H1 (cell line): Measurements from ENCODE around the gene LRRK1. TPM values are rescaled to one million over a fixed set of nuclear protein-coding genes. Genes with fewer than 3 reads are reported as not detected.

Experiments used
- CTCF ChIA-PET: fragments of 300-600 bp; sonication (Branson Sonifier 250); formaldehyde crosslinking; loops from one replicate; lab custom pipeline; 2021; ENCODE audit not compliant: partially characterized antibody; lab: Charles Lee
- POLR2A ChIA-PET: fragments of 300-600 bp; sonication (Branson Sonifier 250); formaldehyde crosslinking; loops from one replicate; lab custom pipeline; 2021; ENCODE audit warnings: inconsistent platforms; ENCODE audit not compliant: partially characterized antibody; lab: Charles Lee
- DNase-seq, 2 experiments: peaks; one replicate each; pipeline versions ENCODE4 v3.0.0 to v3.0.0-alpha.2; 2010 to 2022; ENCODE audit warnings: low spot score in 2 of 2, low read depth in 1 of 2, mixed read lengths in 1 of 2
- FAIRE-seq: peaks from 2 replicates; lab custom pipeline; 2011; peaks lifted over from hg19 to GRCh38; lab: Jason Lieb, UNC
- H2AFZ ChIP-seq: 2 replicates; pipeline ENCODE4 v1.8.1; 2012; ENCODE audit warnings: low read length, inconsistent platforms
- H2AK5ac ChIP-seq: 2 replicates; pipeline ENCODE4 v1.6.1; 2013; ENCODE audit warnings: low read depth, low read length
- H2BK120ac ChIP-seq: replicated peaks from 2 replicates; pipeline ENCODE3; 2013; ENCODE audit warnings: low read depth, low read length, inconsistent platforms
- H2BK12ac ChIP-seq: 2 replicates; pipeline ENCODE4 v1.6.1; 2013; ENCODE audit warnings: low read depth, low read length
- H2BK15ac ChIP-seq: 2 replicates; pipeline ENCODE4 v1.6.1; 2013; ENCODE audit warnings: low read length
- H2BK20ac ChIP-seq: 2 replicates; pipeline ENCODE4 v1.6.1; 2013; ENCODE audit warnings: low read length
- H2BK5ac ChIP-seq: 2 replicates; pipeline ENCODE4 v1.6.1; 2013; ENCODE audit warnings: low read depth, low read length
- H3K14ac ChIP-seq: 2 replicates; pipeline ENCODE4 v1.6.1; 2013; ENCODE audit warnings: inconsistent platforms; ENCODE audit not compliant: insufficient read length
- H3K18ac ChIP-seq: 2 replicates; pipeline ENCODE4 v1.6.1; 2013; ENCODE audit warnings: low read length; ENCODE audit errors: extremely low read depth
- H3K23ac ChIP-seq: 2 replicates; pipeline ENCODE4 v1.6.1; 2013; ENCODE audit warnings: inconsistent platforms; ENCODE audit not compliant: insufficient read length
- H3K23me2 ChIP-seq: 2 replicates; pipeline ENCODE4 v1.6.1; 2013; ENCODE audit warnings: low read depth, low read length
- H3K27ac ChIP-seq: 2 replicates; pipeline ENCODE4 v1.6.1; 2011; ENCODE audit warnings: low read depth, low read length, inconsistent platforms
- H3K27me3 ChIP-seq, 4 experiments: replicated peaks in 1 of 4; 1 replicate in 1 of 4; 2 replicates in 3 of 4; pipeline versions ENCODE4 v1.6.1 to v1.8.1; 2011 to 2013; ENCODE audit warnings: low read length in 3 of 4, mild to moderate bottlenecking in 3 of 4, inconsistent platforms in 2 of 4, mixed read lengths in 2 of 4, moderate library complexity in 1 of 4; ENCODE audit not compliant: control insufficient read depth in 3 of 4, insufficient read depth in 3 of 4; ENCODE audit errors: extremely low read depth in 1 of 4
- H3K36me3 ChIP-seq, 4 experiments: 2 replicates each; pipeline versions ENCODE4 v1.6.1 to v1.8.1; 2011 to 2013; ENCODE audit warnings: mild to moderate bottlenecking in 4 of 4, low read length in 3 of 4, moderate library complexity in 2 of 4, control low read depth in 1 of 4, inconsistent platforms in 1 of 4; ENCODE audit not compliant: insufficient read depth in 4 of 4, control insufficient read depth in 2 of 4
- H3K4ac ChIP-seq: replicated peaks from 2 replicates; pipeline ENCODE3; 2013; ENCODE audit warnings: low read length, low read depth, mixed read lengths, inconsistent platforms; ENCODE audit not compliant: insufficient read length
- H3K4me1 ChIP-seq, 4 experiments: replicated peaks in 1 of 4; 1 replicate in 1 of 4; 2 replicates in 3 of 4; pipeline versions ENCODE4 v1.6.1 to v1.8.1; 2011 to 2013; ENCODE audit warnings: low read length in 3 of 4, inconsistent platforms in 2 of 4, mixed read lengths in 1 of 4; ENCODE audit not compliant: insufficient read depth in 4 of 4, control insufficient read depth in 3 of 4
- H3K4me2 ChIP-seq, 2 experiments: 2 replicates each; pipeline versions ENCODE4 v1.6.1 to v1.8.1; 2011 to 2013; ENCODE audit warnings: low read depth in 2 of 2, low read length in 2 of 2, control low read depth in 1 of 2, inconsistent platforms in 1 of 2, mild to moderate bottlenecking in 1 of 2; ENCODE audit not compliant: insufficient read depth in 1 of 2
- H3K4me3 ChIP-seq, 4 experiments: fragments of 200-600, 300-600 bp in 1 of 4; sonication (generic), shearing (Covaris generic), sonication (Bioruptor Twin) in 1 of 4; 2 replicates each; pipeline versions ENCODE4 v1.5.1 to v1.8.1; 2011 to 2016; ENCODE audit warnings: low read length in 4 of 4, low read depth in 3 of 4, control low read depth in 2 of 4, inconsistent platforms in 2 of 4, mild to moderate bottlenecking in 2 of 4, mixed read lengths in 1 of 4, moderate library complexity in 1 of 4; ENCODE audit not compliant: insufficient read depth in 2 of 4; ENCODE audit errors: extremely low read depth in 1 of 4
- H3K56ac ChIP-seq: replicated peaks from 2 replicates; pipeline ENCODE3; 2013; ENCODE audit warnings: low read depth, mild to moderate bottlenecking, mixed read lengths, low read length, inconsistent platforms; ENCODE audit not compliant: insufficient read length
- H3K79me1 ChIP-seq: 2 replicates; pipeline ENCODE4 v1.6.1; 2013; ENCODE audit warnings: low read depth, low read length, control low read depth
- H3K79me2 ChIP-seq, 2 experiments: 2 replicates each; pipeline versions ENCODE4 v1.6.1 to v1.8.1; 2012 to 2013; ENCODE audit warnings: low read length in 2 of 2, mild to moderate bottlenecking in 2 of 2, inconsistent platforms in 1 of 2; ENCODE audit not compliant: insufficient read depth in 2 of 2, control insufficient read depth in 1 of 2
- H3K9ac ChIP-seq, 4 experiments: replicated peaks in 1 of 4; 1 replicate in 1 of 4; 2 replicates in 3 of 4; pipeline versions ENCODE4 v1.6.1 to v1.8.1; 2011 to 2013; ENCODE audit warnings: low read depth in 3 of 4, low read length in 3 of 4, control low read depth in 2 of 4, mild to moderate bottlenecking in 2 of 4, moderate library complexity in 2 of 4, inconsistent platforms in 1 of 4; ENCODE audit errors: extremely low read depth in 1 of 4
- H3K9me3 ChIP-seq, 2 experiments: 2 replicates each; pipeline versions ENCODE4 v1.6.1 to v1.8.1; 2012 to 2013; ENCODE audit warnings: mild to moderate bottlenecking in 2 of 2, moderate library complexity in 2 of 2, control low read depth in 1 of 2, inconsistent platforms in 1 of 2, low read depth in 1 of 2, low read length in 1 of 2, mixed read lengths in 1 of 2; ENCODE audit not compliant: insufficient read depth in 2 of 2
- H4K20me1 ChIP-seq, 2 experiments: replicated peaks in 1 of 2; 2 replicates each; pipeline versions ENCODE3 to v1.8.1; 2011 to 2013; ENCODE audit warnings: inconsistent platforms in 2 of 2, low read length in 2 of 2, mild to moderate bottlenecking in 1 of 2; ENCODE audit not compliant: insufficient read depth in 2 of 2, control insufficient read depth in 1 of 2
- H4K5ac ChIP-seq: 2 replicates; pipeline ENCODE4 v1.6.1; 2013; ENCODE audit warnings: low read length, low read depth, mixed read lengths, inconsistent platforms; ENCODE audit not compliant: insufficient read length
- H4K8ac ChIP-seq: 2 replicates; pipeline ENCODE4 v1.8.0; 2013; ENCODE audit warnings: mild to moderate bottlenecking, moderate library complexity, low read length, inconsistent platforms; ENCODE audit not compliant: insufficient read depth; ENCODE audit errors: extremely low read depth
- H4K91ac ChIP-seq: replicated peaks from 2 replicates; pipeline ENCODE3; 2013; ENCODE audit warnings: low read length, mixed read lengths, inconsistent platforms; ENCODE audit not compliant: insufficient read length
- CREB1 ChIP-seq: IDR thresholded peaks from 2 replicates; pipeline ENCODE4 v1.6.1; 2012; ENCODE audit warnings: inconsistent platforms
- SRF ChIP-seq: IDR thresholded peaks from 2 replicates; pipeline ENCODE4 v1.6.1; 2011; ENCODE audit warnings: mild to moderate bottlenecking, low read depth, low read length, moderate library complexity
- WGBS, 2 experiments: shearing (Covaris generic) in 1 of 2; methylation state at CpG; one replicate each; pipeline versions ENCODE4 v1.1.6 to v1.1.7; 2013 to 2015; ENCODE audit warnings: low lambda C conversion rate in 2 of 2, mixed read lengths in 2 of 2, inconsistent platforms in 1 of 2, low coverage in 1 of 2, missing lambda C conversion rate in 1 of 2; ENCODE audit not compliant: insufficient replicate concordance in 2 of 2, insufficient coverage in 1 of 2, insufficient read length in 1 of 2; ENCODE audit errors: extremely low coverage in 1 of 2, missing lambda C conversion rate in 1 of 2; 5-methylcytosine and 5-hydroxymethylcytosine counted together
- polyA plus RNA-seq, 7 experiments: library from polyadenylated mRNA; depleted of rRNA in 3 of 7; stranded (reverse) in 5 of 7; unstranded in 2 of 7; fragments of >200 nt in 5 of 7; fragments of 200-250 nt in 2 of 7; gene quantifications; 1 replicate in 5 of 7; 2 replicates in 1 of 7; 4 replicates in 1 of 7; pipeline versions ENCODE4 v1.2.1 to v1.2.3, GENCODE V29; 2011 to 2013; ENCODE audit warnings: missing spikeins in 2 of 7, mixed read lengths in 2 of 7
- total RNA-seq: library from RNA; stranded (reverse); fragmentation: NEBNext Ultra II Directional; extraction: Animal tissue kit (Norgen Biotek cat#: 25700); gene quantifications from 2 replicates; pipeline ENCODE4 v1.2.1, GENCODE V29; 2021

LRRK1 gene
- total and polyA plus RNA-seq, 2 of the 8 experiments (the other 6 are each of a cell fraction or from before 2014, with no cell fraction given): 1.2 to 3.6 TPM

- Histone ChIP-seq H3K4me3 (no peak overlapping the region), H2BK20ac (no peak overlapping the region), H3K56ac (no peak overlapping the region), H2BK120ac (no peak overlapping the region), H2BK5ac (no peak overlapping the region), H3K9me3 (peaks cover 9 to 10% of the 10 kb centered on the region in 2 experiments; a peak in 3 of 4 replicates), H4K5ac (no peak overlapping the region), H3K4me1 (peaks cover 0 to 7% (median 1%) of the 10 kb centered on the region in 4 experiments; a peak in 4 of 7 replicates), H3K18ac (no peak overlapping the region), H3K4ac (no peak overlapping the region), H3K14ac (no peak overlapping the region), H2BK15ac (no peak overlapping the region), H4K91ac (no peak overlapping the region), H3K79me1 (no peaks in the 10 kb centered on the region), H3K23ac (no peak overlapping the region), H2AFZ (no peak overlapping the region), H3K79me2 (no peaks in the 10 kb centered on the region), H4K20me1 (no peaks in the 10 kb centered on the region), H4K8ac (no peak overlapping the region), H3K27me3 (no peaks in the 10 kb centered on the region; a peak in 1 of 7 replicates), H2BK12ac (no peak overlapping the region), H3K23me2 (peaks cover 4% of the 10 kb centered on the region; the same call in 1 of the 2 replicates), H3K27ac (no peak overlapping the region), H3K36me3 (no peaks in the 10 kb centered on the region), H3K9ac (no peak overlapping the region), H2AK5ac (no peak overlapping the region), H3K4me2 (no peak overlapping the region)
- TF ChIP-seq SRF: no peak
- TF ChIP-seq CREB1: no peak
- DNase-seq (peak in 1 of 2 experiments; percentile 13), FAIRE-seq (no peak)
- ChIA-PET POLR2A (interaction anchor here (0.7 kb wide), 1 partner anchor 87 kb away, joined by 3 read pairs; no protein-coding TSS in a partner anchor), CTCF (interaction anchor here (0.6 to 22.3 kb wide), 11 partner anchors 14 to 384 kb away, joined by 3 to 405 read pairs (median 3); partner anchors contain the start of gene LRRK1)
- 94% methylated on average over 5 of the region's 5 CpGs; no CpG with 5 or more reads in 1 of the 2 experiments for WGBS, 2 experiments
Measured at GRCh38 chr15:101001796-101002195, 82.6 kb downstream of the LRRK1 start.
